Activated naive CD8-positive, alpha-beta T cell treated with anti-CD3 and anti-CD28 coated beads, Interleukin-2, amount 10 ng/mL, durations not matched to agents 7 days and 5 days (primary cell): ENCODE measurements around the gene DDX53. TPM values are rescaled to one million over a fixed set of nuclear protein-coding genes. Genes with fewer than 3 reads are reported as not detected.

Source experiments
- ATAC-seq: fragments of 150-1000 bp; cut with Tn5 transposase; one replicate; pipeline ENCODE4 v1.10.0; 2021; ENCODE audit warnings: low read depth, moderate library complexity
- POLR2A ChIA-PET: fragments of 350-600 bp; sonication (Branson Sonifier 250); formaldehyde crosslinking; loops from one replicate; lab custom pipeline; 2021; ENCODE audit warnings: antibody characterized with exemption; lab: Charles Lee
- DNase-seq: peaks from one replicate; pipeline ENCODE4 v3.0.0; 2021
- H3K27ac Mint-ChIP-seq: one replicate; pipeline ENCODE4 v1.8.0; 2022; ENCODE audit warnings: mild to moderate bottlenecking, mixed read lengths
- H3K27me3 Mint-ChIP-seq: one replicate; pipeline ENCODE4 v1.8.0; 2022; ENCODE audit warnings: mild to moderate bottlenecking, moderate library complexity, mixed read lengths
- H3K36me3 Mint-ChIP-seq: one replicate; pipeline ENCODE4 v1.8.0; 2021; ENCODE audit warnings: mild to moderate bottlenecking, mixed read lengths
- H3K4me1 Mint-ChIP-seq: one replicate; pipeline ENCODE4 v1.8.0; 2021; ENCODE audit warnings: mixed read lengths
- H3K4me3 Mint-ChIP-seq: one replicate; pipeline ENCODE4 v1.8.0; 2022; ENCODE audit warnings: mild to moderate bottlenecking, moderate library complexity, mixed read lengths
- H3K9me3 Mint-ChIP-seq: one replicate; pipeline ENCODE4 v1.8.0; 2021; ENCODE audit warnings: mixed read lengths
- total RNA-seq, 2 experiments: library from RNA; stranded (reverse); gene quantifications; one replicate each; pipeline ENCODE4 v1.2.3, GENCODE V29; 2021

Gene DDX53
- total RNA-seq, result not detected

- POLR2A ChIA-PET, result no interaction called here
- Mint-ChIP-seq H3K4me1 (no peaks in the 10 kb centered on the region), H3K4me3 (no peak within 1 kb of the TSS), H3K27me3 (no peaks in the 10 kb centered on the region), H3K9me3 (no peaks in the 10 kb centered on the region), H3K36me3 (no peaks in the 10 kb centered on the region), H3K27ac (no peak within 1 kb of the TSS)
- DNase-seq (no peak), ATAC-seq (no peak)
Measured at GRCh38 chrX:22999696-23000223, at the start of gene DDX53. Gene DDX53 (plus strand): TSS chrX:22999960. CDS start chrX:23000058, 98 bp downstream.

GRCh38 chrX:22950269-22951266 is 49.2 kb upstream of the DDX53 start:
- DNase-seq, result no peak
- no peaks in the 10 kb centered on the region for H3K27me3 Mint-ChIP-seq
- no peak for ATAC-seq
- H3K4me1 Mint-ChIP-seq, result no peaks in the 10 kb centered on the region
- no peak overlapping the region for H3K27ac Mint-ChIP-seq
- POLR2A ChIA-PET, result no interaction called here
- no peaks in the 10 kb centered on the region for H3K9me3 Mint-ChIP-seq
- H3K4me3 Mint-ChIP-seq, result no peak overlapping the region
- no peaks in the 10 kb centered on the region for H3K36me3 Mint-ChIP-seq

GRCh38 chrX:22952010-22952409 is 47.8 kb upstream of the DDX53 start:
- H3K27ac Mint-ChIP-seq, result no peak overlapping the region
- POLR2A ChIA-PET, result no interaction called here
- H3K4me3 Mint-ChIP-seq, result no peak overlapping the region
- no peaks in the 10 kb centered on the region for H3K9me3 Mint-ChIP-seq
- DNase-seq (no peak), ATAC-seq (no peak)
- H3K36me3 Mint-ChIP-seq, result no peaks in the 10 kb centered on the region
- H3K27me3 Mint-ChIP-seq, result no peaks in the 10 kb centered on the region
- no peaks in the 10 kb centered on the region for H3K4me1 Mint-ChIP-seq

- DNase-seq (no peak), ATAC-seq (no peak)
- Mint-ChIP-seq H3K4me1 (no peaks in the 10 kb centered on the region), H3K9me3 (no peaks in the 10 kb centered on the region), H3K4me3 (no peak overlapping the region), H3K27ac (no peak overlapping the region), H3K36me3 (no peaks in the 10 kb centered on the region), H3K27me3 (no peaks in the 10 kb centered on the region)
- POLR2A ChIA-PET, result no interaction called here
Measured at GRCh38 chrX:22958250-22958649, 41.5 kb upstream of the DDX53 start.

DNA sequence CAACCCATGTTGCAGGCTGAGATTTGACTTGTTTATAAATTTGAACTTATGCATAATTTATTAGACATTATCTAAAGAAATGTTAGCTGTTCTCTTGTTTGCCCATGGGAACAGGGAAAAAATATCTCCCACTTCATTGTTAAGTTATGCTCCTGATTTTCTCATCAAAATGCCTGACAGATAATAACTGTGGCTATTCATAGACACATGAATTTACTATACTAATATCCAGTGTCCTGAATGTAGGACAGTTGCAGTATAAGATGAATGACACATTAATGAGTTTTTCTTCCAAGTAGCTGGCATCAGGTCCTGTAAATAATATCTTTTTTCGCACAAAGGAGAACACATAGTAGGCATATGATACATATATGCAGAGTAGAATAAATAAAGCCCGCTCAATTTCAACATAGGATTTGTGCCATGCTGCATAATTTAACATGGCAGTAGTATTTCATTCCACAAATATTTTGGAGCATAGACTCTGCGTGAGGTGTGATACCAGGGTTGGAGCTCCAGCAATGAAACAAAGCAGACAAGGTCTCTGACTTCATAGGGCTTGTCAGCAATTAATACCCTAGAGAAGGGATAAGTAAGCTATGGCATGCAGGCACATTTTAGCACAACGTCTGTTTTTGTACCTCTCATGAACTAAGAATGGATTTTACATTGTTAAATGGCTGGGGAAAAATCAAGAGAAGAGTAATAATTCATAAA is 40.4 kb upstream of the DDX53 start:
- Mint-ChIP-seq H3K9me3 (no peaks in the 10 kb centered on the region), H3K27ac (no peak overlapping the region), H3K36me3 (no peaks in the 10 kb centered on the region), H3K4me1 (no peaks in the 10 kb centered on the region), H3K4me3 (no peak overlapping the region), H3K27me3 (no peaks in the 10 kb centered on the region)
- DNase-seq (no peak), ATAC-seq (no peak)
- POLR2A ChIA-PET, result no interaction called here

DNA sequence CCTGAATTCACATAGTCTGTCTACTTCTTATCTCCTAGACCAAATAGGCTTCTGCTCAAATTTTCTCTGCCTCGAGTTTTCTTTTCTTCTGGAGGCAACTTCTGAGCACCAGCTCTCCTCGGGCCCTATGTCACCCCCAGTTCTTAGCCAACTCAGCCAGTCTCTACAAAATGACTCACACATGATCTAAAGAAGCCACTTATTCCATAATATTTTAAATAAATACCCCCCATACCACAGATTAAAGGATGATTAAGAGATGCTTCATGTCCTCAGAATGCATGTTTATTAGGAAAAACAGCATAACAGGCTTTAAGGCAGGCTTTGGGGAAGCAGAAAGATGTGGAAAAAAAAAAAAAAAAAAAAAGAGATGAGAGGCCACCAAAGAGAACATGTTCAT is 36.6 kb upstream of the DDX53 start:
- ATAC-seq, result no peak
- no peak for DNase-seq
- Mint-ChIP-seq H3K4me1 (no peaks in the 10 kb centered on the region), H3K9me3 (no peaks in the 10 kb centered on the region), H3K27ac (no peak overlapping the region), H3K36me3 (no peaks in the 10 kb centered on the region), H3K27me3 (no peaks in the 10 kb centered on the region), H3K4me3 (no peak overlapping the region)
- POLR2A ChIA-PET, result no interaction called here

GRCh38 chrX:22968494-22968893 is 31.3 kb upstream of the DDX53 start:
- H3K9me3 Mint-ChIP-seq, result no peaks in the 10 kb centered on the region
- no peaks in the 10 kb centered on the region for H3K27me3 Mint-ChIP-seq
- H3K4me3 Mint-ChIP-seq, result no peak overlapping the region
- ATAC-seq (no peak), DNase-seq (no peak)
- no peaks in the 10 kb centered on the region for H3K36me3 Mint-ChIP-seq
- POLR2A ChIA-PET, result no interaction called here
- H3K27ac Mint-ChIP-seq, result no peak overlapping the region
- no peaks in the 10 kb centered on the region for H3K4me1 Mint-ChIP-seq

- Mint-ChIP-seq H3K27me3 (no peaks in the 10 kb centered on the region), H3K4me1 (no peaks in the 10 kb centered on the region), H3K27ac (peak overlapping the region; percentile 48), H3K9me3 (no peaks in the 10 kb centered on the region), H3K36me3 (no peaks in the 10 kb centered on the region), H3K4me3 (no peak overlapping the region)
- POLR2A ChIA-PET, result no interaction called here
- DNase-seq (no peak), ATAC-seq (no peak)
Measured at GRCh38 chrX:22969411-22969810, 30.3 kb upstream of the DDX53 start.

DNA sequence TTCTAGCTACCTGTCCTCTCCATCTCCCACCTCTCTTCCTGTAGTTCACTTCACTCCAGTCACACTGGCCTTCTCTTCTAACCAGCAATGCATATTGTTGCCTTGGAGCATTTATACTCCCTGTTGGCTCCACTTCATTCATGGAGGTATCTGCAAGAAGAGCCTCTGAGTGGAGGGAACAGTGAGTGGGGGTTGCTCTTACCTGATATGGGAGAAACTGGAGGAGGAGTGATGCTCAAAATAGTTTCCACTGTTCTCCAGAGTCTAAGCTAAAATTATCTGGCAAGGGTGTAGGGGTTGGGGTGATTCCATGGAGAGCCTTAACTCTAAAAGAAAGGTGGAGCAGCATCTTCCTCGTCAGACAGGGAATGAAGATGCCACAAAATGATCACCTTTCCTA is 28.9 kb upstream of the DDX53 start:
- H3K27ac Mint-ChIP-seq, result no peak overlapping the region
- H3K4me1 Mint-ChIP-seq, result no peaks in the 10 kb centered on the region
- H3K27me3 Mint-ChIP-seq, result no peaks in the 10 kb centered on the region
- no peak overlapping the region for H3K4me3 Mint-ChIP-seq
- H3K9me3 Mint-ChIP-seq, result no peaks in the 10 kb centered on the region
- no peaks in the 10 kb centered on the region for H3K36me3 Mint-ChIP-seq
- POLR2A ChIA-PET, result no interaction called here
- ATAC-seq (no peak), DNase-seq (no peak)

DNA sequence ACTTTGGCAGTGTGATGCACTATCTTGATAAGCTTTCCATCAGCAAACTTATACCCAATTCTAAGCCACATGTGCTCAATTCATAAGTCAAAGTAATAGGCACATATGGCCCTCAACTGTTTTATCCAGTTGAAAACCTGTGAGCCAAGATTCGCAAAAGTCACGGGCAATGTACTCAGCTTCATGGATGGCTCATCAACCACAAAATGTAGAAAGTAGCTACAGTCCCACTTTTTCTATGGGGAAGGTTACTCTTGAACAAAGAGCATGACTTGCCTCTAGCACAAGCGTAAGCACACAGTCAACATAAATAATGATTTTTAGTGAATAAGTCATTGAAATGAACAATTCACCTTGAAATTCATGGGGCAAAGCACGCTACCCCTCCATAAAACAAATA is 25.1 kb upstream of the DDX53 start:
- ATAC-seq (no peak), DNase-seq (no peak)
- Mint-ChIP-seq H3K9me3 (no peaks in the 10 kb centered on the region), H3K36me3 (no peaks in the 10 kb centered on the region), H3K27ac (no peak overlapping the region), H3K27me3 (no peaks in the 10 kb centered on the region), H3K4me3 (no peak overlapping the region), H3K4me1 (no peaks in the 10 kb centered on the region)
- POLR2A ChIA-PET, result no interaction called here

DNA sequence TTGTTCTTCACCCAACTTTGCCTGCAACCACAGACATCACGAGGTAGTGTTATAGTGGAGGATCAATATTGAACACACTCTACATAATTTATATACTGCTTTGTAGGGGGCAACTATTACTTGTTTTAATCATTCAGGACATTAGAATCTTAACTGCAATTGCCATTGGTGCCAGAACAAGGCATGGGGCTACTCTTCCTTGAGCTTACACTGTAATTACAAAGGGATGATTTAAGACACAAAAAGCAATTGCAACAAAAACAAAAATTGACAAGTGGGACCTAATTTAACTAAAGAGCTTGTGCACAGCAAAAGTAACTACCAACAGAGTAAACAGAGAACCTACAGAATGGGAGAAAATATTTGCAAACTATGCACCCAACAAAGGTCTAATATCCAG is 24.0 kb upstream of the DDX53 start:
- no peaks in the 10 kb centered on the region for H3K9me3 Mint-ChIP-seq
- no peak overlapping the region for H3K27ac Mint-ChIP-seq
- H3K4me3 Mint-ChIP-seq, result no peak overlapping the region
- ATAC-seq (no peak), DNase-seq (no peak)
- H3K27me3 Mint-ChIP-seq, result no peaks in the 10 kb centered on the region
- no peaks in the 10 kb centered on the region for H3K4me1 Mint-ChIP-seq
- POLR2A ChIA-PET, result no interaction called here
- H3K36me3 Mint-ChIP-seq, result no peaks in the 10 kb centered on the region

DNA sequence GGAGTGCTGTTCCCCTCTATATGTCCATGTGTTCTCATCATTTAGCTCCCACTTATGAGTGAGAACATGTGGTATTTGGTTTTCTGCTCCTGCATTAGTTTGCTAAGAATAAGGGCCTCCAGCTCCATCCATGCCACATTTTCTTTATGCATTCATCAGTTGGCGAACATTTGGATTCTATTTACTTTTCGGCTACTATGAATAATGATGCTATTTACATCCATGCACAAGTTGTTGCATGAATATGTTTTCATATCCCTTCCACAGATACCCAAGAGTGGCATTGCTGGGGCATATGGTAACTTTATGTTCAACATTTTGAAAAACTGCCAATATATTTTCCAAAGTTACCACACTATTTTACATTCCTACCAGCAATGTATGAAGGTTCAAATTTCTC is 13.8 kb upstream of the DDX53 start:
- Mint-ChIP-seq H3K27me3 (no peaks in the 10 kb centered on the region), H3K4me3 (no peak overlapping the region), H3K9me3 (no peaks in the 10 kb centered on the region), H3K27ac (no peak overlapping the region), H3K4me1 (no peaks in the 10 kb centered on the region), H3K36me3 (no peaks in the 10 kb centered on the region)
- DNase-seq (no peak), ATAC-seq (no peak)
- POLR2A ChIA-PET, result no interaction called here

DNA sequence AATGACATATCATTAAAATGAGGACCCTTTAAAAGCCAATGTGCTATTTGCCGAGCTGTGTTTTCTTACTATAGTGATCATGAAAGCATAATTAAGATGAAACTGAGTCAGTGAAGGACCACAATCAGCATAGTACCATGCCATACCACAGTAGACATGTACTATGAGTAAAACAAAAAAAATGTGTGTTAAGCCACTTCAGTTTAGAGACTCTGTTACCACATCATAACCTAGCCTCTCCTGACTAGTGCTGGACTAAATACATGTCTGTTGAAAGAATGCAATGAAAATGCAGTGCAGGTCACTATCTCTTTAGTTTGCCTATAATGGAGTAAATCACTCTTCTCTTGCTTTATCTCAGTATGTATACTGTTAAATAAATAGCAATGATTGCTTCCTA is 12.3 kb upstream of the DDX53 start:
- H3K9me3 Mint-ChIP-seq, result no peaks in the 10 kb centered on the region
- ATAC-seq (no peak), DNase-seq (no peak)
- no peaks in the 10 kb centered on the region for H3K36me3 Mint-ChIP-seq
- H3K27me3 Mint-ChIP-seq, result no peaks in the 10 kb centered on the region
- no peak overlapping the region for H3K27ac Mint-ChIP-seq
- POLR2A ChIA-PET, result no interaction called here
- H3K4me3 Mint-ChIP-seq, result no peak overlapping the region
- H3K4me1 Mint-ChIP-seq, result no peaks in the 10 kb centered on the region

DNA sequence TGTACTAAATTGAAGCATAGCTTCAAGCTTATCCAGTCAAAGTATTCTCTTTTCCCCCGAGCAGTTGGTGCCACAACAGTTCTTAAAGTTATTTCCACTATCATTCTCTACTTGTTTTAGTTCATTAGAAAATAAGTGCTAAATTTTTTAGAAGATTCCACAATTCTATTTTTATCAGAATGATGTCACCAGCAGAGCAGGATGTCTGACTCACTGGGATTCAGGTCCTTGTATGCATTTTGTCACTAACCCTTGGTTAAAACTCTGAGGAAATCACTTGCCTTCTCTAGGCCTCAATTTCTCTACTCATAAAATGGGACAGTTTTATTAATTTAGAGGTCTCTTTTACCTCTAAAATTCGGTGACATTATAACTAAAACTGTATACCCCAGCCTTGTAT is 3.4 kb downstream of the DDX53 start:
- no peaks in the 10 kb centered on the region for H3K9me3 Mint-ChIP-seq
- H3K27ac Mint-ChIP-seq, result no peak overlapping the region
- H3K27me3 Mint-ChIP-seq, result no peaks in the 10 kb centered on the region
- POLR2A ChIA-PET, result no interaction called here
- DNase-seq, result no peak
- H3K4me3 Mint-ChIP-seq, result no peak overlapping the region
- no peaks in the 10 kb centered on the region for H3K36me3 Mint-ChIP-seq
- no peaks in the 10 kb centered on the region for H3K4me1 Mint-ChIP-seq
- ATAC-seq, result no peak
